ENCODE measurements around the gene OR52E5.

The OR52E5 gene

GRCh38 chr11:5878564-5878963 lies 14.4 kb upstream of the OR52E5 start:
- Histone ChIP-seq H3K36me3 (ENCODE audit: insufficient read depth, low read length) (no peaks in the 10 kb centered on the region), H3K9me2 (replicated peaks; ENCODE audit: low read depth, low read length) (no peaks in the 10 kb centered on the region), H3K4me3 (ENCODE audit: low read length, poor library complexity, severe bottlenecking) (no peak overlapping the region), H3K79me2 (ENCODE audit: insufficient read depth, low read length) (no peaks in the 10 kb centered on the region), H3K4me1 (ENCODE audit: insufficient read depth, low read length, poor library complexity, severe bottlenecking) (no peaks in the 10 kb centered on the region), H3K27me3 (ENCODE audit: insufficient read depth, low read length, poor library complexity, severe bottlenecking) (no peaks in the 10 kb centered on the region), H2AFZ (ENCODE audit: low read length) (no peak overlapping the region), H3K9ac (ENCODE audit: low read depth, low read length, poor library complexity, severe bottlenecking) (no peak overlapping the region), H3K9me3 (ENCODE audit: insufficient read depth, low read depth, low read length) (no peaks in the 10 kb centered on the region), H4K20me1 (ENCODE audit: insufficient read depth, low read length, poor library complexity, severe bottlenecking) (no peaks in the 10 kb centered on the region), H3F3A (ENCODE audit: low read depth) (no peaks in the 10 kb centered on the region), H3K4me2 (ENCODE audit: low read depth, low read length, poor library complexity, severe bottlenecking) (no peak overlapping the region)
- TF ChIP-seq EZH2phosphoT487 (IDR thresholded peaks at IDR 0.05; ENCODE audit: borderline replicate concordance) (no peak), CTCF (conservative IDR thresholded peaks at IDR 0.05; ENCODE audit: low read length) (no peak)

- Histone ChIP-seq H3K9me3 (ENCODE audit: insufficient read depth, low read depth, low read length) (no peaks in the 10 kb centered on the region), H3K4me2 (ENCODE audit: low read depth, low read length, poor library complexity, severe bottlenecking) (no peak within 1 kb of the TSS), H3K27me3 (ENCODE audit: insufficient read depth, low read length, poor library complexity, severe bottlenecking) (no peaks in the 10 kb centered on the region), H3F3A (ENCODE audit: low read depth) (no peaks in the 10 kb centered on the region), H3K4me1 (ENCODE audit: insufficient read depth, low read length, poor library complexity, severe bottlenecking) (no peaks in the 10 kb centered on the region), H2AFZ (ENCODE audit: low read length) (no peak within 1 kb of the TSS), H3K4me3 (ENCODE audit: low read length, poor library complexity, severe bottlenecking) (no peak within 1 kb of the TSS), H4K20me1 (ENCODE audit: insufficient read depth, low read length, poor library complexity, severe bottlenecking) (no peaks in the 10 kb centered on the region), H3K9me2 (replicated peaks; ENCODE audit: low read depth, low read length) (no peaks in the 10 kb centered on the region), H3K36me3 (ENCODE audit: insufficient read depth, low read length) (no peaks in the 10 kb centered on the region), H3K79me2 (ENCODE audit: insufficient read depth, low read length) (no peaks in the 10 kb centered on the region), H3K9ac (ENCODE audit: low read depth, low read length, poor library complexity, severe bottlenecking) (no peak within 1 kb of the TSS)
- no peak for TF ChIP-seq CTCF (conservative IDR thresholded peaks at IDR 0.05; ENCODE audit: low read length)
- TF ChIP-seq EZH2phosphoT487 (IDR thresholded peaks at IDR 0.05; ENCODE audit: borderline replicate concordance) = no peak
These were observed 12.7 kb upstream of the OR52E5 start, which contains the start of gene OR52E4 for GRCh38 chr11:5880329-5880728. OR52E4 (plus strand) TSS chr11:5880629; CDS start chr11:5884293, 3,664 bp downstream.

- Histone ChIP-seq H3K9me2 (replicated peaks; ENCODE audit: low read depth, low read length) (no peaks in the 10 kb centered on the region), H3F3A (ENCODE audit: low read depth) (no peaks in the 10 kb centered on the region), H3K4me1 (ENCODE audit: insufficient read depth, low read length, poor library complexity, severe bottlenecking) (no peaks in the 10 kb centered on the region), H3K9me3 (ENCODE audit: insufficient read depth, low read depth, low read length) (no peaks in the 10 kb centered on the region), H3K79me2 (ENCODE audit: insufficient read depth, low read length) (no peaks in the 10 kb centered on the region), H3K4me2 (ENCODE audit: low read depth, low read length, poor library complexity, severe bottlenecking) (no peak overlapping the region), H2AFZ (ENCODE audit: low read length) (no peak overlapping the region), H3K9ac (ENCODE audit: low read depth, low read length, poor library complexity, severe bottlenecking) (no peak overlapping the region), H3K27me3 (ENCODE audit: insufficient read depth, low read length, poor library complexity, severe bottlenecking) (no peaks in the 10 kb centered on the region), H3K36me3 (ENCODE audit: insufficient read depth, low read length) (no peaks in the 10 kb centered on the region), H4K20me1 (ENCODE audit: insufficient read depth, low read length, poor library complexity, severe bottlenecking) (no peaks in the 10 kb centered on the region), H3K4me3 (ENCODE audit: low read length, poor library complexity, severe bottlenecking) (no peak overlapping the region)
- TF ChIP-seq EZH2phosphoT487 (IDR thresholded peaks at IDR 0.05; ENCODE audit: borderline replicate concordance) (no peak), CTCF (conservative IDR thresholded peaks at IDR 0.05; ENCODE audit: low read length) (no peak)
These were observed 11.3 kb upstream of the OR52E5 start for GRCh38 chr11:5881756-5882155.

All from Loucy (cell line).